Measurements from ENCODE around the gene MANEAL.

MANEAL gene

GRCh38 chr1:37828410-37829074, 34.9 kb downstream of the MANEAL start:
- DNase-seq: no peak

- DNase-seq: no peak
These were observed 37.5 kb downstream of the MANEAL start for GRCh38 chr1:37831109-37831508.

GRCh38 chr1:37831809-37832208, 38.2 kb downstream of the MANEAL start:
- no peak for DNase-seq

- no peak for DNase-seq
These were observed 43.1 kb downstream of the MANEAL start for GRCh38 chr1:37836788-37837187.

- DNase-seq: no peak
These were observed 46.0 kb downstream of the MANEAL start for GRCh38 chr1:37839676-37840075.

- no peak for DNase-seq
These were observed 47.1 kb downstream of the MANEAL start for GRCh38 chr1:37840711-37841110.

- DNase-seq: no peak
These were observed 48.0 kb downstream of the MANEAL start for GRCh38 chr1:37841652-37842051.

GRCh38 chr1:37844536-37844935, 50.9 kb downstream of the MANEAL start:
- DNase-seq: no peak

GRCh38 chr1:37845049-37845646, 51.5 kb downstream of the MANEAL start:
- no peak for DNase-seq

GRCh38 chr1:37845786-37846185, 52.1 kb downstream of the MANEAL start:
- DNase-seq: peak; percentile 90

- DNase-seq: peak; percentile 47
These were observed 53.1 kb downstream of the MANEAL start for GRCh38 chr1:37846647-37847339.

GRCh38 chr1:37849480-37849879, 55.8 kb downstream of the MANEAL start:
- DNase-seq: no peak

- peak; percentile 56 for DNase-seq
These were observed 56.8 kb downstream of the MANEAL start for GRCh38 chr1:37850352-37850955.
